ENCODE data around the gene LHFPL2.

The LHFPL2 gene

DNA sequence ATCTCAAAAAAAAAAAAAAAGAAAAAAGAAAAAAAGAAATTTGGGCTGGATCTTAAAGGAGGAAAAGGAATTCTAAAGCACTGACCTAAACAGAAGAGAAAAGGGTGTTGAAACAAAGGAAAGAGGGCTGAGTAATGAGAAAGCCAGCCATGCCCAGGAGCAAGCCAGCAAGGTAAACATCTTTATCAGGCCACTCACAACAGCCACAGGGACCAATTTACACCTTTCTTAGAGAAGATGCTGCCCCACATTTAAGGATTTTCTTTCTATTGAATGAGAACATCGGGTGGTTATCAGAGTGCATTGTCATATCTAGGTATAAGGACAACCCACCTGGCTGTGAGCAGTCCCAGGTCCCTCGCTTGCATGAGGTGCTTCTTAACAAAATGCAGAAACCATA, 16.6 kb downstream of the LHFPL2 start:
- H3K4me3 ChIP-seq (ENCODE audit: low read depth, low read length), result no peak overlapping the region
- no peaks in the 10 kb centered on the region for H3K27me3 ChIP-seq (ENCODE audit: insufficient read depth, low read length)
- peaks cover 37% of the 10 kb centered on the region for H3K79me2 ChIP-seq (ENCODE audit: control insufficient read depth, insufficient read depth, low read length, unreplicated experiment)
- H3K36me3 ChIP-seq (ENCODE audit: insufficient read depth, low read length), result peaks cover 15% of the 10 kb centered on the region; the same call in 1 of the 2 replicates
- no peak overlapping the region for H2AFZ ChIP-seq (ENCODE audit: low read length, unreplicated experiment)
- H3K4me1 ChIP-seq (ENCODE audit: control insufficient read depth, insufficient read depth, low read length, unreplicated experiment), result no peaks in the 10 kb centered on the region
- H3K27ac ChIP-seq (ENCODE audit: low read depth, low read length), result no peak overlapping the region

DNA sequence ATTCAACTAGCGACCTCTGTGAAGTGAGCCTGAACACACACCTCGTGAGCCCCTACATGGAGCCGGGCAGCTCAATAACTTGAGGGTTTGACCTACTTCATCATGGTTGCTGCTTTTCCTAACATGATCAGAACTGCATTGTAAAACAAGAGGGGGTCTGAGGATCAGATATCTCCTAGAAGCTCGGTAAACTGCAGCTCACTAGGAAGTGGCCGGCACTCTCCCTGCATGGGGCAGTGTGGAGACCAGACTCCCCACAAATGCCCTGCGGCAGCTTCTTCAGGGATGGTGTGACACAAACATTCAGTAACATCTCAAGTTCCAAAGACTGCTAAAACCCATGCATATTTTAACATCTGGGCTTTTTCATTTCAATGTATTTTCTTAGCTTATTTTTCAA, 18.5 kb downstream of the LHFPL2 start:
- Histone ChIP-seq H3K4me1 (ENCODE audit: control insufficient read depth, insufficient read depth, low read length, unreplicated experiment) (no peaks in the 10 kb centered on the region), H2AFZ (ENCODE audit: low read length, unreplicated experiment) (no peak overlapping the region), H3K4me3 (ENCODE audit: low read depth, low read length) (no peak overlapping the region), H3K27me3 (ENCODE audit: insufficient read depth, low read length) (no peaks in the 10 kb centered on the region), H3K79me2 (ENCODE audit: control insufficient read depth, insufficient read depth, low read length, unreplicated experiment) (peaks cover 20% of the 10 kb centered on the region), H3K27ac (ENCODE audit: low read depth, low read length) (no peak overlapping the region), H3K36me3 (ENCODE audit: insufficient read depth, low read length) (peaks cover 15% of the 10 kb centered on the region; the same call in 1 of the 2 replicates)

DNA sequence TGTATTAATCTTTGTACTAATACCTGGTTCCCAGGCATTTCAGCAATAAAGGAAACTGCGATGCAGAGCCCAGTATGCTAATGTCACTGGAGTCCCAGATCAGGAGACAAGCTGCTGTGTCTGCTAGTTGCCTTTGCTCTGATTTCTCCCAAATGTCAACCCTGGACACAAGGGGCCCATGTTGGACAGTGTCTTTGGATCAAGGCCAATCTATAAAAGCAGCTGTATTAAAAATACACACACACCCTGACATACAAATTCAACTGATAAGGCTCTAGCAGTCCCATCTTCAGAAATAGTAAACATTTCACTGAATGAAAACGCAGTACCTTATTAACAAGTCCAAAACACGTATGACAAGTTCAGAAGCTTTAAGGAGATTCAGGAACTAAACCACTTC, 18.9 kb downstream of the LHFPL2 start:
- H3K36me3 ChIP-seq (ENCODE audit: insufficient read depth, low read length), result peaks cover 15% of the 10 kb centered on the region; the same call in 1 of the 2 replicates

DNA sequence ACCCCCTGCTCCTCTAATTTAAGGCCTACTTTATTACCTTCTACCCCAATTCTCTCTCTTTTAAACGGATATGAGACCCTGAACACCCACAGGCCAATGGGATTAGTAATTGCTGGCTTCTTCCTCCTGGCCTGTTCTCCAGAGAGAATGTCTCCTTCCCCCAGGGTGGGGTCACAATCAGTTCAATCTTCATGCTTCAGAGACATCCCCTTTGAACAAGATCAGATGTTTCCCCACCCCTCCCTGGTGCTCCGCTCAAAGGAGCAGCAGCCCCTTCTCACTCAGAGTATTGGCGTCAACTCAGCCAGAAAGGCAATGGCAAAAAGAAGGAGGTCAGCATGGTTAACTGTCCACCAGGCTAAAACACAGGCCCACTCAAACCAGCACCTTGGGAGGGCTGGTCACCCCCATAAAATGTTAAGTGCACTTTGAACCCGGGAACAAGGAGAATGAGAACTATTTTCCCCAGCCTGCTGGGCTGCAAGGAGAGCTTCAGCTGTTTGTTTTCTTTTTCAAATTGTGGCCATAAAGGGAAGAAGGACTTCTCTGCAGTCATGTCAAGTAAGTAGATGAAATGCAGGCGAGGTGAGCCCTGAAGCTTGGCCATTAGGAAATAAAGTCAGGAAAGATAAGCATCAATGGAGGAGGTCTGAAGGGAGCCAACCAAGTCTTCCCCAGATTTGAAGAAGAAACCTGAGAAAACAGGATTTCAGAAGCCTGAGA, 20.1 kb downstream of the LHFPL2 start:
- H2AFZ ChIP-seq (ENCODE audit: low read length, unreplicated experiment), result no peak overlapping the region
- H3K4me1 ChIP-seq (ENCODE audit: control insufficient read depth, insufficient read depth, low read length, unreplicated experiment), result no peaks in the 10 kb centered on the region
- H3K4me3 ChIP-seq (ENCODE audit: low read depth, low read length), result no peak overlapping the region
- no peaks in the 10 kb centered on the region for H3K27me3 ChIP-seq (ENCODE audit: insufficient read depth, low read length)
- H3K36me3 ChIP-seq (ENCODE audit: insufficient read depth, low read length), result peaks cover 15% of the 10 kb centered on the region; the same call in 1 of the 2 replicates
- H3K79me2 ChIP-seq (ENCODE audit: control insufficient read depth, insufficient read depth, low read length, unreplicated experiment), result peaks cover 5% of the 10 kb centered on the region
- no peak overlapping the region for H3K27ac ChIP-seq (ENCODE audit: low read depth, low read length)

More for the DNA sequence above, 18.9 kb downstream of the LHFPL2 start:
- Histone ChIP-seq H3K4me3 (ENCODE audit: low read depth, low read length) (no peak overlapping the region), H2AFZ (ENCODE audit: low read length, unreplicated experiment) (no peak overlapping the region), H3K4me1 (ENCODE audit: control insufficient read depth, insufficient read depth, low read length, unreplicated experiment) (no peaks in the 10 kb centered on the region), H3K79me2 (ENCODE audit: control insufficient read depth, insufficient read depth, low read length, unreplicated experiment) (peaks cover 16% of the 10 kb centered on the region), H3K27me3 (ENCODE audit: insufficient read depth, low read length) (no peaks in the 10 kb centered on the region), H3K27ac (ENCODE audit: low read depth, low read length) (no peak overlapping the region)

DNA sequence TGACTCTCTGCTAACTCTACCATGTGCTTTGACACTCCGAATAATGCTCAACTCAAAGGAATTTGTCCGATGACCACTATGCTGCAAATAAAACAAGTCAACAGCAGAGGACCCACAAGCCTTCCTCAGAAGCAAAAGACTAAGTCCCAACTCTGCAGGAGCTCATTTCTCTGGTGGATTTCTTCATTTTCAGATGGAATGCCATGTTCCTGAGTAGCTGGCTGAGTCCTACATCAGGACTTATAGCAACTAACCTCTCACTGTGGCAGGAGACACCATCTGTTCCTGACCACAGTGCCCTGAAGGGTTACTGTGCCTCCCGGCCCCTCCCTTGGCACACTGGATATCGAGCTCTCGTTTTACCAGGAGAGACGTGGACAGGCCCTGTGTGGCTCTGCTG, 20.8 kb downstream of the LHFPL2 start:
- Histone ChIP-seq H3K4me3 (ENCODE audit: low read depth, low read length) (no peak overlapping the region), H3K36me3 (ENCODE audit: insufficient read depth, low read length) (peaks cover 14% of the 10 kb centered on the region; the same call in 1 of the 2 replicates), H2AFZ (ENCODE audit: low read length, unreplicated experiment) (no peak overlapping the region), H3K27me3 (ENCODE audit: insufficient read depth, low read length) (no peaks in the 10 kb centered on the region), H3K27ac (ENCODE audit: low read depth, low read length) (no peak overlapping the region), H3K79me2 (ENCODE audit: control insufficient read depth, insufficient read depth, low read length, unreplicated experiment) (peaks cover 3% of the 10 kb centered on the region), H3K4me1 (ENCODE audit: control insufficient read depth, insufficient read depth, low read length, unreplicated experiment) (no peaks in the 10 kb centered on the region)

DNA sequence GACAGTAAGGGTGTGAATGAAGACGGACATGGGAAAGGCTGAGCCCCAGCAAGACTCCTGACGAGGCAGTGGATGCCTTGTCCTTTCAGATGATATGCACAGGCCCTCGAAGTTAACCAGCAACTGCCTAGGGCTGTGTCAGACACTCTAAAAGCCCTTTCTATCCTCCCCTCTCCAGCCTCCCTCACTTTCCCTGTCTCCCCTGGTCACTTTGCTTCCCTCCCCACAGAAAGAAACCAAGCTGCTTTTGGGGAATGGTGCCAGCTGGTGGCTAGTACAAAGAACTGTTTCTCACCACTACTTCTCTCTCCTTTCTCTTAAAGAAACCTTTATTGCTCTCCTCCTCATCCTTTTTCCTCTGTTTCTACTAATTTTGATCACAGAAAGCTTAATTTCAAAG, 21.4 kb downstream of the LHFPL2 start:
- no peak overlapping the region for H3K4me3 ChIP-seq (ENCODE audit: low read depth, low read length)
- no peak overlapping the region for H3K27ac ChIP-seq (ENCODE audit: low read depth, low read length)
- H3K79me2 ChIP-seq (ENCODE audit: control insufficient read depth, insufficient read depth, low read length, unreplicated experiment), result no peaks in the 10 kb centered on the region
- no peaks in the 10 kb centered on the region for H3K4me1 ChIP-seq (ENCODE audit: control insufficient read depth, insufficient read depth, low read length, unreplicated experiment)
- no peak overlapping the region for H2AFZ ChIP-seq (ENCODE audit: low read length, unreplicated experiment)
- peaks cover 11% of the 10 kb centered on the region for H3K36me3 ChIP-seq (ENCODE audit: insufficient read depth, low read length)
- H3K27me3 ChIP-seq (ENCODE audit: insufficient read depth, low read length), result no peaks in the 10 kb centered on the region

DNA sequence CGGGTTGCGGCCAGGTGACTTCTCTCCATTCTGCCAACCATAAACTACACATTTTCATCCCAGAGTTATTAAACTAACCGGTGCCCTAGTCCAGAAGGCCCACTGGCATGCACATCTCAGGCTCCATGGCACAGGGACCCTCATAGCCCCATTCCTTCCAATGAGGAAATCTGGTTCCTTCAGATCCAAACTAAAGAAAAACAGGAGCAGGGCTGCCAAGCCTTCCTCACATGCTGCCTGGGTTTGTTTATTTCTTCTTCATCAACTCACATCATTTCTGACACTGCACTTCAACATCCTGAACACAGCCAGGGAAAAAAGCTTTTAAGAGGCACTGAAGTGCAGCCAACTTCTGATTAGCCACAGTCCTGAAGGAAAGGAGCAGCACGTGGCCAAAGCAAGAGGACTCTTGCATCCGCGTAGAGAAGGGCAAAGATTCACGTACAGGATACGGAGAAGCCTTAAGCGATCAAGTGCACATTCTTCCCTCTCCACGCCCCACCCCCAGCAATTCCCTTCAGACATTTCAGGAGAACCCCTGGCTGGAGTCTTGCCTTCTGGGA, 22.5 kb downstream of the LHFPL2 start:
- Histone ChIP-seq H3K27ac (ENCODE audit: low read depth, low read length) (no peak overlapping the region), H3K4me1 (ENCODE audit: control insufficient read depth, insufficient read depth, low read length, unreplicated experiment) (no peaks in the 10 kb centered on the region), H2AFZ (ENCODE audit: low read length, unreplicated experiment) (no peak overlapping the region), H3K79me2 (ENCODE audit: control insufficient read depth, insufficient read depth, low read length, unreplicated experiment) (no peaks in the 10 kb centered on the region), H3K27me3 (ENCODE audit: insufficient read depth, low read length) (no peaks in the 10 kb centered on the region), H3K4me3 (ENCODE audit: low read depth, low read length) (no peak overlapping the region), H3K36me3 (ENCODE audit: insufficient read depth, low read length) (peaks cover 17% of the 10 kb centered on the region)

DNA sequence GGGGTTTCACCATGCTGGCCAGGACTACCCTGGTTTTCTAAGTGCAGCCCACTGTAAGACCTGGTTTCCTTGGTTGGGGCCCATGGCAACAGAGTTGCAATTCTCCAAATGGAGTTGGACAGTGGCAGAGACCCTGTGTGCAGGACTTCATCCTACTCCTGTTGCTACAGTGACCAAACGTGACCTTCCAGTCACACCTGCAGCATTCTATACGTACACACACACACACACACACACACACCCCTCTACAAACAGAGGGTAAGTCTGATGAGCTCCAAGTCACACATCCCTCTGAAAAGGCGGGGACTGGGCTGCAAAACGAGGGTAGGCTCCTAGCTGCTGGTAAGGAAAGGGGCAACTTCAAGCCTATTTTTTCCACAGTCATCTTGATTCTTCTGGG, 23.6 kb downstream of the LHFPL2 start:
- no peaks in the 10 kb centered on the region for H3K4me1 ChIP-seq (ENCODE audit: control insufficient read depth, insufficient read depth, low read length, unreplicated experiment)
- no peaks in the 10 kb centered on the region for H3K27me3 ChIP-seq (ENCODE audit: insufficient read depth, low read length)
- H2AFZ ChIP-seq (ENCODE audit: low read length, unreplicated experiment), result no peak overlapping the region
- no peak overlapping the region for H3K27ac ChIP-seq (ENCODE audit: low read depth, low read length)
- no peak overlapping the region for H3K4me3 ChIP-seq (ENCODE audit: low read depth, low read length)
- H3K36me3 ChIP-seq (ENCODE audit: insufficient read depth, low read length), result peaks cover 24% of the 10 kb centered on the region
- no peaks in the 10 kb centered on the region for H3K79me2 ChIP-seq (ENCODE audit: control insufficient read depth, insufficient read depth, low read length, unreplicated experiment)

DNA sequence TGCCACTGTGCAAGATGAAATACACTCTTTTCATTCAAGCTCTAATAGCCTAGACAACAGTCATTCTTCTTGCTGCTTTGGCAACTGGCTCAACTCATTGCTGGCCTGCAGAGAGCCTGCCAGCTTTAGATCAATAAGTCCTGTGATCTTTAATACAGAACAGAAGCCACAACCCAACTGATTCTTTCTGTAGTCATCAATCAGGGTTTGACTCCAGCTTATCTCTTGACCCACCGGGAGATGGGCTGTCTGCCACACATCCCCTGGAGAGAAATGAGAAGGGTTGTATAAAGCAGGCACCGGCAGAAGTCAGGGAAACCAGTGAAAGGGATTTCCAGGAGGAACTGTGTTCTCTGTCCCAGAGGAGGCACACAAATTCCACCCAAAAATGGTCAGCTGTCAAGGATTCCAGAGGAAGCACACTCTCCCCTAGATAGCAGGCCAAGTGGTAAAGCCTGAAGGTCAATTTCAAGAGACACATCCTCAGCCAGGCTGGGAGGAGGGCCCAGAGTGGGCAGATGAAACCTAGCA, 24.5 kb downstream of the LHFPL2 start:
- H3K27me3 ChIP-seq (ENCODE audit: insufficient read depth, low read length), result no peaks in the 10 kb centered on the region
- H3K4me1 ChIP-seq (ENCODE audit: control insufficient read depth, insufficient read depth, low read length, unreplicated experiment), result no peaks in the 10 kb centered on the region
- H3K79me2 ChIP-seq (ENCODE audit: control insufficient read depth, insufficient read depth, low read length, unreplicated experiment), result no peaks in the 10 kb centered on the region
- no peak overlapping the region for H3K27ac ChIP-seq (ENCODE audit: low read depth, low read length)
- H3K36me3 ChIP-seq (ENCODE audit: insufficient read depth, low read length), result peaks cover 24% of the 10 kb centered on the region
- no peak overlapping the region for H3K4me3 ChIP-seq (ENCODE audit: low read depth, low read length)
- no peak overlapping the region for H2AFZ ChIP-seq (ENCODE audit: low read length, unreplicated experiment)

DNA sequence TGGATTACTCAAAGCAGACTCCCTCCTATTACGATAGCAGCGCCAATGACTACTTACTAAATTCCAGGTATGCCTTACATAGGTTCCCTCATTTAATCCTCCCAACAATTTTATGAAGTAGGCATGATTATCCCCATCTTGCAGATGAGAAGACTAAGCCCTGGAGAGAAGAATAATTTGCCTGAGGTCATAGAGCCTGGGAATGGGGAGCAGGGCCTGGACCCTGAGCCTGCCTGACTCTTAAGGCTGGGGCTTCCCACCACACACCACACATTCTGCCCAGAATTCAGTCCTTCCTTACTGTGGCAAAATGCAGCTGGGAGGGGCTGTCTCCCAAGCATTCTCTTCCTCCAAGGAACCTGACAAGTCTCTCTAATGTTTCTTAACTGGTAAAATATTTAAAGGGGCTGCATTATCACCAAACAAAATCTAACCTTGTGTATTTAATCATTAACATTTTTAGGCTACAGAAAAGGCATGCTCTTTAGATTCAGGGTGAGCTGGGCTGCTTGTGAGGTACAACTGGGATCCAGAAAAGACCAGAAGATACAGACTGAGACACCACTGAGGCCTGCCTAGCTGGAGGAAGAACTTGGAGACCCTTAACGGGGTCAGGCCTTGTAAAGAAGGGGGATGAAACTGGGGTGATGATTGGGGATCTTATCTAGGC, 26.1 kb downstream of the LHFPL2 start:
- Histone ChIP-seq H3K27ac (ENCODE audit: low read depth, low read length) (no peak overlapping the region), H3K79me2 (ENCODE audit: control insufficient read depth, insufficient read depth, low read length, unreplicated experiment) (no peaks in the 10 kb centered on the region), H2AFZ (ENCODE audit: low read length, unreplicated experiment) (no peak overlapping the region), H3K4me3 (ENCODE audit: low read depth, low read length) (no peak overlapping the region), H3K27me3 (ENCODE audit: insufficient read depth, low read length) (no peaks in the 10 kb centered on the region), H3K36me3 (ENCODE audit: insufficient read depth, low read length) (peaks cover 21% of the 10 kb centered on the region), H3K4me1 (ENCODE audit: control insufficient read depth, insufficient read depth, low read length, unreplicated experiment) (no peaks in the 10 kb centered on the region)
